WTC11 (cell line): ENCODE results near the gene CACNA1C. TPM values are rescaled to one million over a fixed set of nuclear protein-coding genes. Genes with fewer than 3 reads are reported as not detected.

ENCODE experiments used
- ATAC-seq: fragments of 200-7000 bp; cut with Tn5 transposase; 2 replicates; pipeline ENCODE4 v1.10.0; 2021; ENCODE audit warnings: mild to moderate bottlenecking, moderate library complexity
- CTCF ChIA-PET: fragments of 300-600 bp; sonication (Branson Sonifier 250); formaldehyde crosslinking; loops from one replicate; lab custom pipeline; 2021; ENCODE audit warnings: antibody characterized with exemption; lab: Charles Lee
- POLR2A ChIA-PET: fragments of 350-600 bp; sonication (Branson Sonifier 250); formaldehyde crosslinking; loops from one replicate; lab custom pipeline; 2021; ENCODE audit warnings: antibody characterized with exemption; lab: Charles Lee
- DNase-seq: peaks from one replicate; pipeline ENCODE4 v3.0.0; 2021; ENCODE audit warnings: low spot score
- H3K27ac Mint-ChIP-seq: 2 replicates; pipeline ENCODE4 v1.8.0; 2021; ENCODE audit warnings: mixed read lengths
- H3K27me3 Mint-ChIP-seq: 2 replicates; pipeline ENCODE4 v1.8.0; 2021; ENCODE audit warnings: low read depth, mild to moderate bottlenecking, moderate library complexity, mixed read lengths
- H3K36me3 Mint-ChIP-seq: 2 replicates; pipeline ENCODE4 v1.8.0; 2021; ENCODE audit warnings: mixed read lengths
- H3K4me1 Mint-ChIP-seq: 2 replicates; pipeline ENCODE4 v1.8.0; 2022; ENCODE audit warnings: mixed read lengths
- H3K4me3 Mint-ChIP-seq: 2 replicates; pipeline ENCODE4 v1.8.0; 2021; ENCODE audit warnings: mild to moderate bottlenecking, moderate library complexity, mixed read lengths
- H3K9me3 Mint-ChIP-seq: 2 replicates; pipeline ENCODE4 v1.8.0; 2021; ENCODE audit warnings: mixed read lengths
- ETV6 ChIP-seq: sonication (generic); formaldehyde crosslinking; IDR thresholded peaks from 2 replicates; pipeline ENCODE4 v1.8.1; 2022; ENCODE audit warnings: mild to moderate bottlenecking, missing genetic modification reagents
- FOXK1 ChIP-seq: sonication (generic); formaldehyde crosslinking; IDR thresholded peaks from 2 replicates; pipeline ENCODE4 v1.8.0; 2022; ENCODE audit warnings: mild to moderate bottlenecking, moderate library complexity, missing genetic modification reagents
- KAT7 ChIP-seq: sonication (generic); formaldehyde crosslinking; IDR thresholded peaks from 2 replicates; pipeline ENCODE4 v1.8.1; 2023; ENCODE audit warnings: missing genetic modification reagents, mild to moderate bottlenecking, borderline replicate concordance
- MXD4 ChIP-seq: fragments of 250-450 bp; sonication (Bioruptor Pico); IDR thresholded peaks from 2 replicates; pipeline ENCODE4 v1.8.0; 2021; ENCODE audit warnings: mild to moderate bottlenecking, moderate library complexity, borderline replicate concordance
- NR1H2 ChIP-seq: sonication (generic); formaldehyde crosslinking; IDR thresholded peaks from 2 replicates; pipeline ENCODE4 v1.9.0; 2021; ENCODE audit warnings: mild to moderate bottlenecking, moderate library complexity, missing genetic modification reagents
- NR2C2 ChIP-seq: sonication (generic); formaldehyde crosslinking; IDR thresholded peaks from 2 replicates; pipeline ENCODE4 v1.8.0; 2022; ENCODE audit warnings: mild to moderate bottlenecking, missing genetic modification reagents
- NR3C1 ChIP-seq: sonication (generic); formaldehyde crosslinking; conservative IDR thresholded peaks from 2 replicates; pipeline ENCODE4 v1.8.1; 2023; ENCODE audit warnings: low read depth, mild to moderate bottlenecking, missing genetic modification reagents
- SMAD3 ChIP-seq: sonication (generic); formaldehyde crosslinking; IDR thresholded peaks from 2 replicates; pipeline ENCODE4 v1.8.0; 2022; ENCODE audit warnings: missing genetic modification reagents, mild to moderate bottlenecking, borderline replicate concordance
- TEAD1 ChIP-seq: sonication (generic); formaldehyde crosslinking; IDR thresholded peaks from 2 replicates; pipeline ENCODE4 v1.8.0; 2022; ENCODE audit warnings: mild to moderate bottlenecking, missing genetic modification reagents
- ZNF317 ChIP-seq: sonication (generic); formaldehyde crosslinking; IDR thresholded peaks from 2 replicates; pipeline ENCODE4 v1.8.1; 2023; ENCODE audit warnings: low read depth, mild to moderate bottlenecking, moderate library complexity, missing genetic modification reagents, borderline replicate concordance
- ZNF671 ChIP-seq: fragments of 250-450 bp; sonication (Bioruptor Pico); IDR thresholded peaks from 2 replicates; pipeline ENCODE4 v1.8.0; 2021; ENCODE audit warnings: mild to moderate bottlenecking
- total RNA-seq: library from RNA; stranded (reverse); gene quantifications from 3 replicates; pipeline ENCODE4 v1.2.3, GENCODE V29; 2021
- TF ChIP-seq, protein P1 (sequence below): sonication (generic); formaldehyde crosslinking; conservative IDR thresholded peaks from 2 replicates; pipeline ENCODE4 v1.8.1; 2023; ENCODE audit warnings: mild to moderate bottlenecking, low read depth, missing genetic modification reagents, moderate library complexity
- TF ChIP-seq, protein P2 (sequence below): sonication (generic); formaldehyde crosslinking; IDR thresholded peaks from 2 replicates; pipeline ENCODE4 v1.8.0; 2022; ENCODE audit warnings: missing genetic modification reagents
- TF ChIP-seq, protein P3 (sequence below): sonication (generic); formaldehyde crosslinking; IDR thresholded peaks from 2 replicates; pipeline ENCODE4 v1.8.0; 2022; ENCODE audit warnings: mild to moderate bottlenecking, missing genetic modification reagents
- TF ChIP-seq, protein P4 (sequence below): sonication (generic); formaldehyde crosslinking; IDR thresholded peaks from 2 replicates; pipeline ENCODE4 v1.8.1; 2022; ENCODE audit warnings: low read depth, mild to moderate bottlenecking, moderate library complexity, missing genetic modification reagents, borderline replicate concordance
- TF ChIP-seq, protein P5 (sequence below): fragments of 250-450 bp; sonication (Bioruptor Pico); conservative IDR thresholded peaks from 2 replicates; pipeline ENCODE4 v1.9.0; 2021; ENCODE audit warnings: mild to moderate bottlenecking
- TF ChIP-seq, protein P6 (sequence below): fragments of 200-600 bp; IDR thresholded peaks from 2 replicates; pipeline ENCODE4 v1.8.0; 2022; ENCODE audit warnings: antibody characterized with exemption
- TF ChIP-seq, protein P7 (sequence below): sonication (generic); formaldehyde crosslinking; IDR thresholded peaks from 2 replicates; pipeline ENCODE4 v1.8.1; 2022; ENCODE audit warnings: mild to moderate bottlenecking, moderate library complexity, missing genetic modification reagents

Gene CACNA1C
- total RNA-seq, 1 experiment from 2014 or later = 1.7 TPM

DNA sequence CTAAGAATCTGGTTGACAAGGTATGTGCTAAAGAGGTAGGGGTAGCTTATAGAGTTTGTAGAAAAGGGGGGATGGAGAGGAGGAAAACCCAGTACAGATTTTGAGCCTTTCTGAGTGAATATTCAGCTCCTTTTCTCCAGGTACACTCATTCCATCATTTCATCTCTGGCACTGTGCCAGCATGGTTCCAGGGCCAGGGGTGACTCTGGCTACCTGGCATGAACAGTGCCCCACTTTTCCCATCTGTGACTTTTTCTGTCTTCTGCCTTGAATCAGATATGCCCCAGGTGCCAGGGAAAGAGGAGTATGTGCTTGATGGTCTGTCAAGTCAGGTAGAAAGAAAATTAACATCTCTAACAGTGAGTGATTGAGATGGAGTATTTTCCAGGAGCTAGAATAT, 175.7 kb downstream of the CACNA1C start (continued):
- TF ChIP-seq, protein P1, sequence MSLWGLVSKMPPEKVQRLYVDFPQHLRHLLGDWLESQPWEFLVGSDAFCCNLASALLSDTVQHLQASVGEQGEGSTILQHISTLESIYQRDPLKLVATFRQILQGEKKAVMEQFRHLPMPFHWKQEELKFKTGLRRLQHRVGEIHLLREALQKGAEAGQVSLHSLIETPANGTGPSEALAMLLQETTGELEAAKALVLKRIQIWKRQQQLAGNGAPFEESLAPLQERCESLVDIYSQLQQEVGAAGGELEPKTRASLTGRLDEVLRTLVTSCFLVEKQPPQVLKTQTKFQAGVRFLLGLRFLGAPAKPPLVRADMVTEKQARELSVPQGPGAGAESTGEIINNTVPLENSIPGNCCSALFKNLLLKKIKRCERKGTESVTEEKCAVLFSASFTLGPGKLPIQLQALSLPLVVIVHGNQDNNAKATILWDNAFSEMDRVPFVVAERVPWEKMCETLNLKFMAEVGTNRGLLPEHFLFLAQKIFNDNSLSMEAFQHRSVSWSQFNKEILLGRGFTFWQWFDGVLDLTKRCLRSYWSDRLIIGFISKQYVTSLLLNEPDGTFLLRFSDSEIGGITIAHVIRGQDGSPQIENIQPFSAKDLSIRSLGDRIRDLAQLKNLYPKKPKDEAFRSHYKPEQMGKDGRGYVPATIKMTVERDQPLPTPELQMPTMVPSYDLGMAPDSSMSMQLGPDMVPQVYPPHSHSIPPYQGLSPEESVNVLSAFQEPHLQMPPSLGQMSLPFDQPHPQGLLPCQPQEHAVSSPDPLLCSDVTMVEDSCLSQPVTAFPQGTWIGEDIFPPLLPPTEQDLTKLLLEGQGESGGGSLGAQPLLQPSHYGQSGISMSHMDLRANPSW (CRISPR knock-in tag) = no peak
- no peak for TF ChIP-seq TEAD1
- no peak for TF ChIP-seq FOXK1 (CRISPR knock-in tag)
- TF ChIP-seq MXD4 (CRISPR knock-in tag) = no peak
- no peak for TF ChIP-seq NR2C2 (CRISPR knock-in tag)
- no peak for TF ChIP-seq ETV6
- TF ChIP-seq, protein P2, sequence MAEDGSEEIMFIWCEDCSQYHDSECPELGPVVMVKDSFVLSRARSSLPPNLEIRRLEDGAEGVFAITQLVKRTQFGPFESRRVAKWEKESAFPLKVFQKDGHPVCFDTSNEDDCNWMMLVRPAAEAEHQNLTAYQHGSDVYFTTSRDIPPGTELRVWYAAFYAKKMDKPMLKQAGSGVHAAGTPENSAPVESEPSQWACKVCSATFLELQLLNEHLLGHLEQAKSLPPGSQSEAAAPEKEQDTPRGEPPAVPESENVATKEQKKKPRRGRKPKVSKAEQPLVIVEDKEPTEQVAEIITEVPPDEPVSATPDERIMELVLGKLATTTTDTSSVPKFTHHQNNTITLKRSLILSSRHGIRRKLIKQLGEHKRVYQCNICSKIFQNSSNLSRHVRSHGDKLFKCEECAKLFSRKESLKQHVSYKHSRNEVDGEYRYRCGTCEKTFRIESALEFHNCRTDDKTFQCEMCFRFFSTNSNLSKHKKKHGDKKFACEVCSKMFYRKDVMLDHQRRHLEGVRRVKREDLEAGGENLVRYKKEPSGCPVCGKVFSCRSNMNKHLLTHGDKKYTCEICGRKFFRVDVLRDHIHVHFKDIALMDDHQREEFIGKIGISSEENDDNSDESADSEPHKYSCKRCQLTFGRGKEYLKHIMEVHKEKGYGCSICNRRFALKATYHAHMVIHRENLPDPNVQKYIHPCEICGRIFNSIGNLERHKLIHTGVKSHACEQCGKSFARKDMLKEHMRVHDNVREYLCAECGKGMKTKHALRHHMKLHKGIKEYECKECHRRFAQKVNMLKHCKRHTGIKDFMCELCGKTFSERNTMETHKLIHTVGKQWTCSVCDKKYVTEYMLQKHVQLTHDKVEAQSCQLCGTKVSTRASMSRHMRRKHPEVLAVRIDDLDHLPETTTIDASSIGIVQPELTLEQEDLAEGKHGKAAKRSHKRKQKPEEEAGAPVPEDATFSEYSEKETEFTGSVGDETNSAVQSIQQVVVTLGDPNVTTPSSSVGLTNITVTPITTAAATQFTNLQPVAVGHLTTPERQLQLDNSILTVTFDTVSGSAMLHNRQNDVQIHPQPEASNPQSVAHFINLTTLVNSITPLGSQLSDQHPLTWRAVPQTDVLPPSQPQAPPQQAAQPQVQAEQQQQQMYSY = no peak

DNA sequence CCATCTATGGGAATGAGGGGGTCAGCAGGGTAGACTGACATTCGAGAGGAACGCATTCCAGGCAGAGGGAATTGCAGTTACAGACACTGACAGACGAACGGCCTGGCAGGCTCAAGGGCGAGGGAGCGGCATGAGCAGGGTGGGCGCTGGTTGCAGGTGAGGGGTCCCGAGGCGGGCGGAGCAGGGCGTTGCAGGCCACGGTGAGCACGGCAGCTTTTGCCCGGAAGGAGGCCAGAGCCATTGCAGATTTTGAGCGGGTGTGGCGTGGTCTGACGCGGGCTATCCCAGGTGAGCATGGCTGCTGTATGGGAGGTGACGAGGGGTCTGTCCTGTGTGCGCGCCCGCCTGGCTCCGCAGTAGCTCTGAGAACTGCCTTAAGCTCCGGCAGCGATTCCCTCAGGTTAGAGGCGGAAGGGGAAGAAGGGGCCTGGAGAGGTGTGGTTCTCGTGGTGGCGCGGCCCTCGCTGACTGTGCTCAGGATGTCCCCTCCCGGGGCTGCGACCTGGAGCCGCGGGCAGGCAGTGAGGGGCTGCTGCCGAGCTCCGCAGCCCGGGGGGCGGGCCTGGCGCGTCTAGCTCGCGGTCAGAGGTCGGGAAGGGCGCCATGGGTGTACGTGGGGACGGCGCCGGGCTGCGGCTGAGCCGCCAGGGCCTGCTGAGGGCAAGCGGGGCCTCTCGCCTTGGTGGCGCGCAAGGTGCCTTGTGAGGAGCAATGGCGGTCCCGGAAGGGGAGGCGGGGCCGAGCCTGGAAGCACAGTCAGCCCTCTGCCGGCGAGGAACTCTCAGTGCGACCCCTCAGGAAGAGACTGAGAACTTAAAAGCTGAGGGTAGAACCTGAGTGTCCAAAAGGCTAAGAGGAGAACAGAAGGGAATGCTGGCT, 177.1 kb downstream of the CACNA1C start:
- no peak for TF ChIP-seq NR1H2
- TF ChIP-seq, protein P3, sequence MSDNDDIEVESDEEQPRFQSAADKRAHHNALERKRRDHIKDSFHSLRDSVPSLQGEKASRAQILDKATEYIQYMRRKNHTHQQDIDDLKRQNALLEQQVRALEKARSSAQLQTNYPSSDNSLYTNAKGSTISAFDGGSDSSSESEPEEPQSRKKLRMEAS (CRISPR knock-in tag) = peak; percentile 44; the same call in 1 of the 2 replicates
- TF ChIP-seq ZNF317 (CRISPR knock-in tag) = no peak
- CTCF ChIA-PET = interaction anchor here (0.6 to 1.5 kb wide), 10 partner anchors 9 to 173 kb away, joined by 3 to 5 read pairs (median 4); no protein-coding TSS in a partner anchor
- Mint-ChIP-seq H3K36me3 (no peaks in the 10 kb centered on the region; the same call in 1 of the 2 replicates), H3K27ac (no peak overlapping the region), H3K27me3 (no peaks in the 10 kb centered on the region), H3K4me3 (no peak overlapping the region), H3K9me3 (peaks cover 12% of the 10 kb centered on the region), H3K4me1 (peaks cover 10% of the 10 kb centered on the region; the same call in 1 of the 2 replicates)
- ATAC-seq (peak; percentile 90), DNase-seq (peak; percentile 63)
- POLR2A ChIA-PET = interaction anchor here (0.6 kb wide), 1 partner anchor 14 kb away, joined by 3 read pairs; no protein-coding TSS in a partner anchor

DNA sequence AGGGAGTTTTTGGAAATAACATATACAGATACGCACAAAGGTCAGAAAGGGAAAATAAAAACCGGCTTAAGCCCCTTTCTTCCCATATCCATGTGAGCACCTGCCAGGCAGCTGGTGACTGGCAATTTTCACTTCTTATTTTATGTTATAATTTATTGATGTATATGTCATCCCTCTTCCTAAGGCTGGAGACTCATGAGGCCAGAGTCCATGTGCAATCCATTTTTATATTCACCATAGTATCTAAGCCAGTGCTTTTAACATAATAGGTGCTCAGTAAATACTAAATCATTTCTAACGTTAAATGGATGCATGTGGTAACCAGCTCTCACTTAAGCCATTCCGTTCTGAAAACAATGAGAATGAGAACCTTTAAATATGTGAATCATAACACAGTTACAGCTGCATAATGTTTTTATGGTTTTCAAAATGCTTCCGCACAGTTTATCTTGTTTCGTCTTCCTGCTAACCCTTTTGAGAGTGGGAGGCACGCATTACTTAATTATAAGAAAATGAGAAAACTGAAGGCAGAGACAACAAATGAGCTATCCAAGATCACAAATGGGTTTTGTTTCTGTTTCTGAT, 178.3 kb downstream of the CACNA1C start:
- Mint-ChIP-seq H3K27me3 (no peaks in the 10 kb centered on the region), H3K9me3 (peaks cover 12% of the 10 kb centered on the region), H3K4me1 (peaks cover 10% of the 10 kb centered on the region; the same call in 1 of the 2 replicates), H3K4me3 (no peak overlapping the region), H3K36me3 (no peaks in the 10 kb centered on the region; the same call in 1 of the 2 replicates), H3K27ac (no peak overlapping the region)
- ChIA-PET CTCF (interaction anchor here (0.8 to 1.5 kb wide), 4 partner anchors 10 to 129 kb away, joined by 3 to 5 read pairs (median 3); no protein-coding TSS in a partner anchor), POLR2A (no interaction called here)
- ATAC-seq = no peak
- DNase-seq = no peak
- TF ChIP-seq, protein P4, sequence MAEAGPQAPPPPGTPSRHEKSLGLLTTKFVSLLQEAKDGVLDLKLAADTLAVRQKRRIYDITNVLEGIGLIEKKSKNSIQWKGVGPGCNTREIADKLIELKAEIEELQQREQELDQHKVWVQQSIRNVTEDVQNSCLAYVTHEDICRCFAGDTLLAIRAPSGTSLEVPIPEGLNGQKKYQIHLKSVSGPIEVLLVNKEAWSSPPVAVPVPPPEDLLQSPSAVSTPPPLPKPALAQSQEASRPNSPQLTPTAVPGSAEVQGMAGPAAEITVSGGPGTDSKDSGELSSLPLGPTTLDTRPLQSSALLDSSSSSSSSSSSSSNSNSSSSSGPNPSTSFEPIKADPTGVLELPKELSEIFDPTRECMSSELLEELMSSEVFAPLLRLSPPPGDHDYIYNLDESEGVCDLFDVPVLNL (CRISPR knock-in tag) = no peak
- TF ChIP-seq ZNF671 (CRISPR knock-in tag) (no peak), KAT7 (CRISPR knock-in tag) (no peak), NR3C1 (CRISPR knock-in tag) (no peak), SMAD3 (CRISPR knock-in tag) (no peak)
- TF ChIP-seq, protein P5, sequence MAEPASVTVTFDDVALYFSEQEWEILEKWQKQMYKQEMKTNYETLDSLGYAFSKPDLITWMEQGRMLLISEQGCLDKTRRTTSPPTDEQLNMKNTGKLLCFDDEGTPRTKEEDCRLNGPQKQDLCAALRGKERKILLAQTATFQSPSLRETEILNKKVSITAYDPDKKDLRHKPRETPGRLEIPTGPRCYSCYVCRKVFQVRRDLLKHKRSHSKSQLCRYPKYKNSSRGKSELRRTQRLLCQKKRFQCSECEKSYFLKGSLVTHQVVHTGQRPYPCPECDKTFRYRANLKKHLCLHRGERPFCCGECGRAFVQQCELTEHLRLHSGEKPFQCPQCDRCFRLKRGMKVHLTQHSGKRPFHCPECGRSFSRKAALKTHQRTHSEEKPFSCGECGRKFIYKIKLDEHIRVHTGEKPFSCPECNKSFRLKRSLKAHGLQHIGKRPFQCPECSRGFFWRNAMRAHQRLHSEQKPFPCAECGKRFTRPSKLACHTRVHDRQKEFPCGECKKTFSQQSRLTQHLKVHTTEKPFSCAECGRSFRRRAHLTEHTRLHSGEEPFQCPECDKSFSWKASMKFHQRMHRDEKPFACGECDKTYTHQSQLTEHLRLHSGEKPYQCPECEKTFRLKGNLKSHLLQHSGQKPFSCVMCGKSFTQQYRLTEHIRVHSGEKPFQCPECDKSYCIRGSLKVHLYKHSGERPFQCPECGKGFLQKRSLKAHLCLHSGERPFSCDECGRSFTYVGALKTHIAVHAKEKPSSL (CRISPR knock-in tag) = no peak
- TF ChIP-seq, protein P6, sequence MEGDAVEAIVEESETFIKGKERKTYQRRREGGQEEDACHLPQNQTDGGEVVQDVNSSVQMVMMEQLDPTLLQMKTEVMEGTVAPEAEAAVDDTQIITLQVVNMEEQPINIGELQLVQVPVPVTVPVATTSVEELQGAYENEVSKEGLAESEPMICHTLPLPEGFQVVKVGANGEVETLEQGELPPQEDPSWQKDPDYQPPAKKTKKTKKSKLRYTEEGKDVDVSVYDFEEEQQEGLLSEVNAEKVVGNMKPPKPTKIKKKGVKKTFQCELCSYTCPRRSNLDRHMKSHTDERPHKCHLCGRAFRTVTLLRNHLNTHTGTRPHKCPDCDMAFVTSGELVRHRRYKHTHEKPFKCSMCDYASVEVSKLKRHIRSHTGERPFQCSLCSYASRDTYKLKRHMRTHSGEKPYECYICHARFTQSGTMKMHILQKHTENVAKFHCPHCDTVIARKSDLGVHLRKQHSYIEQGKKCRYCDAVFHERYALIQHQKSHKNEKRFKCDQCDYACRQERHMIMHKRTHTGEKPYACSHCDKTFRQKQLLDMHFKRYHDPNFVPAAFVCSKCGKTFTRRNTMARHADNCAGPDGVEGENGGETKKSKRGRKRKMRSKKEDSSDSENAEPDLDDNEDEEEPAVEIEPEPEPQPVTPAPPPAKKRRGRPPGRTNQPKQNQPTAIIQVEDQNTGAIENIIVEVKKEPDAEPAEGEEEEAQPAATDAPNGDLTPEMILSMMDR = no peak
- TF ChIP-seq, protein P7, sequence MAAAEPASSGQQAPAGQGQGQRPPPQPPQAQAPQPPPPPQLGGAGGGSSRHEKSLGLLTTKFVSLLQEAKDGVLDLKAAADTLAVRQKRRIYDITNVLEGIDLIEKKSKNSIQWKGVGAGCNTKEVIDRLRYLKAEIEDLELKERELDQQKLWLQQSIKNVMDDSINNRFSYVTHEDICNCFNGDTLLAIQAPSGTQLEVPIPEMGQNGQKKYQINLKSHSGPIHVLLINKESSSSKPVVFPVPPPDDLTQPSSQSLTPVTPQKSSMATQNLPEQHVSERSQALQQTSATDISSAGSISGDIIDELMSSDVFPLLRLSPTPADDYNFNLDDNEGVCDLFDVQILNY (CRISPR knock-in tag) = no peak
